ENCODE measurements around the gene CACNA1C.

Gene CACNA1C

DNA sequence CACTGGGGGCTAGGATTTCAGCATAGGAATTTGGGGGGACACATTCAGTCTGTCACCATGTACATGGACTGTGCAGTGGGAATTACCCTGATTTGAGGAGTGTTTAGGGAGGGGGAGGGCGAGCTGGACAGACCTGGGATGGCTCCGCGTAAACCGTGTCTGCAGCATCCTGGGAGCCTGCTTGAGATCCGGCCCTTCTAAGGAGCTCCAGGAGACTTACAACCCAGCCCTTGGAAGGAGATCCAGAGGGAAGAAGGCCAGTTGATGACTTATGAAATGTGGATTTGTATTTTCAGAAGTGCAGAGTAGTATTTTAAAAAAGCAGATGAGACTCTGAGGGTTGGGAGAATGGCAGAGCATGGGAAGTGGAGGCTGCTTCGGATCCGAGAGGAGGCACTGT is 153.2 kb downstream of the CACNA1C start:
- no peak for DNase-seq (ENCODE audit: low read depth)

DNA sequence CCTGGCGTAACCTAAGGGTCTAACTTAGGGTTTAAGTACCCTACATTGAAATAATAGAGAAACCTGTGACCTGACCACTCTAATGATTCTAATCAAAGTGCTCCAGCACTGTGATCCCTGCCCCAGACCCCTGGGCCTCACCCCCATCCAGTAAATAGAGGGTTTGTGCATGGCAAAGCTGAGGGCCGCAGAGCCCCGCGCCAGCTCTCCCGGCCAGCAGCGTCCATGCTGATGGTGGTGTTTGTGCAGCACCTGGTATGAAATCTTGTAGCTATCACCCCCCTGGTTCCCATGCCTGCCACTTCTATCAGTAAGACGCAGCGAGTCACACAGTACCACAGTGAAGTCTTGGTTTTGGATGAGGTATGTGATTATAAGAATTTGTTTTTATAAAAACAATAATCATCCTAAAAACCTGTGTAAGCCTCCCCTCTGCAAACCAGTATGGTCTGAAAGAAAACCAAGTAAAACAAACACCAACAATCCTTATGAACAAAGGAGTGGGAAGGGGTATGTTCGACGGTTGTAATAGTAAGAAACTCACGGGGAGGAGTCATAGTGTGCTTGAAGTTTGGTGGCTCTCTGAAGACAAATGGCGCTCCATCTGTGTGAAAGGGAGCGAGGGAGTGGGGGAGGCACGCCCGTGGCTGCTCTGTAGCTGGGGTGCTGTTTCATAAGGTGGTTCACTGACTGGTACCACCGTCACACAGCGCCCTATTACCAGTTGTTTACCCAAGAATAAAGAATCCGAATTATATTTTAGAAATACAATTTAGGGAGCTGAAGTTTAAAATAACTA is 156.2 kb downstream of the CACNA1C start:
- no peak for DNase-seq (ENCODE audit: low read depth)

DNA sequence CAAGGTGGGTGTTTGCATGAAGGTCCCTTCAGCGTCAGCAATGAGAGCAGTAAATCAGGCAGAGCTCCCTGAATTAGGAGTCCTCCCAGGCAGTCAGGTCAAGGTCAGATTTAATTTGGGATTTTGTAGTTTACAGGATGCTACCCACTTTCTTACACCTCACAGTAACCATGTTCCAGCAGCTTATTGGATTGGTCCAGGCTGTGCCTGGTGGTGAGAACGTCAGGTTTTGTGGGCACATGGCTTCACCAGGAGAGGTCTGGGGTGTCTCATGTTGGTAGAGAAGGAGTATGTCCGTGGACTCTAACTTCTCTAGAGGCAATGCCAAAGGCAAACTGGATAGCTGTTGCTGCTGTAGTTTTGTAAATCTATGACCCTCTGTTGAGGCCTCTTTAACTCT is 158.3 kb downstream of the CACNA1C start:
- DNase-seq (ENCODE audit: low read depth) = no peak

DNA sequence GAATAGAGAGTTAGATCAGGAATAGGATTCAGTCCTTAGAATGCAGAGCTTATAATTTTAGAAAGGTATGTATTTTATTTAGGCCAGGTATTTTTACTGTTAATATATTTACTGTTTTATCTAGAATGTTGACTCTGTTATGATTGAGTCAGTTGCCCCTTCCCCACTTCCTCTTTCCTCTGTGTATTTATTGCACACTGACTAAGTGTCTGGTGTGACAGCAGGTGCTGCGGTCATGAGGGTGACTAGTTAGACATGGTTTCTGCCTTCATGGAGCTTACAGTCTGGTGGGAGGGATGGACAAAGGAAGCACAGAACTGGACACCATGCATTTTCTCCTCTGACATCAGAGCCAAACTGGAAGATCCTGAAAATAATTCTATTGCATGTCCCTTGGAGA is 159.8 kb downstream of the CACNA1C start:
- no peak for DNase-seq (ENCODE audit: low read depth)

DNA sequence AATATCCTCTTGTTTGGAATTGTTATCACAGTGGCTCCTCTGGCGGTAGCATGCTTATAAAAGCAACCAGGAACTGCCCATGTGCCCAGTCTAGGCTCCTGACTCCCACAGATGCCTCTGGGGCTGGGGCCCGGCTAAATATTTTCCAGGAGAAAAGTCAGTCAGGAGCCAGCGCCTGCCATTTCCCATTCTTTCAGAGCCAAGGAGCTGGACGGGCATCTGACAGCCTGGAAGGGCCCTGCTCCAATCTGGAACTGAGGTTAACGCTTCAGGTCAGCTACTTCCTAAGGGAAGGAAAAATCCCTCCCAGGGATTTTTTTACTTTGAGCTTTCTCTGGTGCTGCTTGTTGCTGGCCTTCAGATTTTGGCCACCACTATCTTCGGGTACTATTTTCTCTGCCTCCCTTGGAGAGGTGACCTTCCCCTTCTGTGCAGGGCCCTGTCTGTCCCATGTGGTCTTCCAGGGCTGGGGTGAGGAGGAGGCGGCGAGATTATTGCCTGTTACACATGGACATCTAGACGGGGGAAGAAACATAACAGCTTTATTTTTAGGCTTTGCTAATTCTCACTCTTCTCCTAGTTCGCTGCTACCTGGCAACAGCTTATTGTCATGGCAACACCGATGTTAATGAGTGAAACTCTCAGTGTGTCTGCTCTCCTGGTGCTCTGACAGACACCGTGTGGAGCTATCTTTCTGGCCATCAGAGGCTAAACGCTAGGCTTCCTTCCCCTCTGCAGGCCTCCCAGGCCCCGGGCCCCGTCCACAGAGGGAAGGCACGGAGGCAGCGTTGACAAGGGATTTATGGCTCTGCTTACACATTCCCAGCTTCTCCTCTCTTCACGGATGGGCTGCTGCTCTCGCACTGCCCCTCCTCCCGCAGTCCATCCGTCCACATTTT is 160.4 kb downstream of the CACNA1C start:
- DNase-seq (ENCODE audit: low read depth) = no peak

DNA sequence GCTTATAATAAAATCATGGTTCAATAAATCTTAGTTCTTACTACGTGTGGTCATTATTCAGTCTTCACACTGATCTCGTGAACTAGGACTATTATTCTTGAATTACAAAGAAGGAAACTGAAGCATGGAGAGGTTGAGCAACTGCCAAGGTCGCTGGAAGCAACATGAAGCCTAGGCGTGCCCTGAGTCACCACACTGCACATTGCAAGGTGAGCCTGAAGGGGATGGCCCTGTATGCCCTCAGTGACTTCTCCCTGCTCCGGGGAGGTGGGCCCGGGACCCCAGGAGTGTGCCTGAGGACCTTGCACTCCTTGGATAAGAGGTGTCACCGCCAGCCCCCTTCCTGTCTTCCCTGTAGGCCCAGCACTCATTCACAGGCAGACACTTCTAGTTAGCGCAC is 161.6 kb downstream of the CACNA1C start:
- no peak for DNase-seq (ENCODE audit: low read depth)

DNA sequence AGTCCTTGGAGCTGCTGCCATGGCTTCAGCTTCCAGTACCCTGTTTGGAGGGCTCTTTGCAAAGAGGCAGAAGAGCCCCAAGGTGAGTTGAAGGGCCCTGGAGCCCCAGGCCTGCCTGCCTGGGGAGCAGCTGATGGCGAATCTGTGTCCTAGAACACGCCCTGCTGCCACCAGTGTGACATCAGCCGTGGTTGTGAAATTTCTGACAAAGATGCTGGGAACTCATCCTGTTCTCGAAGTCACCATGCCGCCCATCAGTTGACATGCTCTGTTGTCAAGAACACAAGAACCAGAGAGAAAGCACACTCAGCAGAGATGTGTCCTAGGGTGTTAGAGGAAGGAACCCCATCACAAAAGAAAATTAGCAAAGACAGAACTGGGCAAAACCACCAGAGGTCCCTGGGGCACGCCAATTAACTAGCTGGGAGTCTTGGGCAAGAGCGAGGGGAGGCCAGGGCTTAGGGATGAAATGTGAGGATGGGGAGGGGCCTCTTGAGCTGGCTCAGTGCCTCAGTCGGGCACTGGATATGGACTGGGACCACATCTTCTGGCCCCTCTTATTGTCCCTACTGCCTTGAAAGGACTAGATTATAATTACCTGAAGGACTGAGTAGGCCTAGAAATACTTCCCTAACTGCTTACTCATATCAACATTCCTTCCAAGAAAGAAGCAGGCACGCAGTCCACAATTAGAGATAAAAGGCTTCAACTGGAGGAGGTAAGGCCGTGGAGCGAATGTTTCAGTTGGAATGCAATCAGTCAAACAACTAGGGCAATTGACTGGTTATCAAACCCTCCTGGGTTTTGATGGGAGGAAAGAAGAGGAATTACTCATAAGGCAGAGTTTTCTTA is 163.1 kb downstream of the CACNA1C start:
- DNase-seq (ENCODE audit: low read depth) = no peak

DNA sequence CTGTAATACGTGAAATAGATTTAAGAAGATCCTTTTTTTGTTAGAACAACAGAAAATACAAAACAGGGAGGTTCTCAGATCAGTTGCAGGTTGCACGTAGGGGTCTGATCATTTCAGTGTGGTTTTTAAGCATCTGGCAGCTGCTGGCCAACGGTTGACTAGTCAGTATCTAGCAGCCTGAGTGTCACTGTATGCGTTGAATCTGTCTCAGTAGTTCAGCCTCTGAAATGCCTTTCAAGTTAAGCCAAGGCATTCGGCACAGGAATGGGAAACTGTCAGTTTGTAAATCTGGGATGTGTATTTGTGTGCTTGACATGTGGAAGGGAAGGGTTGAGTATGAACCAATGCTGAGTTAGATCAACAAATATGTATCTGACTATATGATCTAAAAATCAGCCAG is 165.9 kb downstream of the CACNA1C start:
- DNase-seq (ENCODE audit: low read depth) = no peak

DNA sequence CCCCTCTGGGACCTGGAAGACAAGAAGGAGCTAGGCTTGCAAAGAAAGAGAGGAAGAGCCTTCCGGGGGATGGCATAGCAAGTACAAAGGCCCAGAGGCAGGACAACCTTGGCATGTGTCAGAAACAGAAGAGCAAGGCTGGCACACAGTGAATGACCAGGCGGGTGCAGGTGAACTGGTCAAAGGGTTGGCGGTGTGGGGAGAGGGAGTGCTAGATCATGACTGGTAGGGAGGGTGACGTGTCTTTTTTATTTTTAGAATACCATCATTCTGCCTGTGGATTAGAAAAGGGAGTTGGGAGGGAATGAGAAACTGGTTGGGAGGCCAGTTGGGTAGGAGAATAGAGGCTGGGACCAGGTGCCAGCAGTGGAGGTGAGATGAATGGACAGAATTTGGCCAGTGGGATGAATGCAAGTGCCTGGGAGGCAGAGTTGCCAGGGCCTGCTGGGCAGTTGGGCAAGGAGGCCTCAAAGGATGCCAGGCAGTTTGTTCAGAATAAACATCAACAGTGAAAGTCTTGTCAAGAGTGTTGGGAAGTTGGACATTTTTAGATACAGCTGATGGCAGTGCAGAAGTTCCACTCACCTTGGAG is 168.3 kb downstream of the CACNA1C start:
- DNase-seq (ENCODE audit: low read depth) = no peak

DNA sequence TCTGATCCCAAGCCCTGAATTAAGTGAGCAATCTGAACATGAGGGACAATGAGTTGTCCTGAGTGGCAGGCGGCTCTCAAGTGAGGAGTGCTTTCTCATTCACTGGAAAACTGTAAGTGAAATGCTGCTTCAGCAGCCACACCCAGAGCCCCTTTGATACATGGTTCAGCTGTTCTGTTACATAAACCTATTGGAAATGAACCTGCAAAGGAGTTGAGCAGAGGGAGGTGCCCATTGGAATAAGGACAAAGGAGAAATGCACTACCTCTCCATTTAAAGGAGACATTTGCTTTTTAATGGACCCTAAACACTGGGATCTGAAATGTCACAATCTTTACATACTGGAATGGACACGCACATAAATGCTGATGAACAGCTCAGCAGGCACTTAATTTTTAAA is 169.9 kb downstream of the CACNA1C start:
- no peak for DNase-seq (ENCODE audit: low read depth)

DNA sequence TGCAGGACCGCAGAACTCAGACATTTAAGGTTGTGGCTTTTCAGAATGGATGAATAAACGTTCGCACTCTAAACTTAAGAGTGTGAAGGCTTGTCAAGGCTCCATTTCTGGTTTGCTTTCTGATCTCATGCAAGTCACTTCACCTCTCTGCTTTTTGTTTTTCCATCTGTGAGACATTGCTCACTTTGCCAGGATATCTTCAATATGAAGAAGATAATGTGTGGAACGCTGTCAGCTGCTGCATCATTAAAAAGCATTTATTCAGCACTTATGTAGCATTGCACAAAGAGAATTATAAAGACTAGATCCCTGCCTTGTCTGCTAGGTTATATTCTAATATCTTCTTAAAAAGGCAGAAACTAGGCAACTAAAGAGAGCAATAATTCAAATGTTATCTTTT is 172.2 kb downstream of the CACNA1C start:
- DNase-seq (ENCODE audit: low read depth) = no peak

DNA sequence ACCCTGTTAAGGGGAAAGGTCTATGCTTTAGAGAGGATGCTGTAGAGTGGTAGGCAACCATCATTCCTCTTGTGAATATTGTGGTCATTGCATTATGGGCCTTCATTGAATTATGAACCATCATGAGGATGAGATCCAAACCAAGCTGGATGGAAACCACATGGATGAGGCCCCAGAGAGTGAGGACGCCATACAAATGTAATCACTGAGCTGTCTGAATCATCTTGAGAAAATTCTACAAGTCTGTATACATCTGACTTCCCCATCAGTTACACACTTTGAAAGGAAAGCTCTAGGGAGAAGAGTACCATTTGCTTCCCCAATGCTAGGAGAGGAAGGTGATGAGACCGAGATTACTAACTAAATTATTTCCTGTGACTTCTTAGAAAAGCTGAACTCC is 172.9 kb downstream of the CACNA1C start:
- no peak for DNase-seq (ENCODE audit: low read depth)

DNA sequence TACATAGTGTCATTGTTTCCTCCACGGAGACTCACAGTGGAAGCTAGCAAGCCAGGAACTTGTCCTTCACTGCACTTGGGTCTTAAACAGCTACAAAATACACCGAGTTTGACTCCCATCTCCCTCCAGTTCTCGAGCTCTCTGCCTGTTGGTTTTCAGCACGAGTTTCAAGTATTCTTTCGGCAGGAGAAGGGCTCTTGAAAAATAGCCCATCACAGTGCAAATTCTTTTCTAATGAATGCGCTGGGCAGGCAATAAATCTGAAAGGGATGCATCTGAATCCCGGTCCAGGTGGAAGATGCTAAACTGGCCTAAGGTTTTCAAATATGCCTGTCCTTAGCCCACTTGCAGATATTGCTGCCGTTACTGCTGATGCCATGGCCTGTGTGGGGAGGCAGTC is 173.9 kb downstream of the CACNA1C start:
- DNase-seq (ENCODE audit: low read depth) = no peak

DNA sequence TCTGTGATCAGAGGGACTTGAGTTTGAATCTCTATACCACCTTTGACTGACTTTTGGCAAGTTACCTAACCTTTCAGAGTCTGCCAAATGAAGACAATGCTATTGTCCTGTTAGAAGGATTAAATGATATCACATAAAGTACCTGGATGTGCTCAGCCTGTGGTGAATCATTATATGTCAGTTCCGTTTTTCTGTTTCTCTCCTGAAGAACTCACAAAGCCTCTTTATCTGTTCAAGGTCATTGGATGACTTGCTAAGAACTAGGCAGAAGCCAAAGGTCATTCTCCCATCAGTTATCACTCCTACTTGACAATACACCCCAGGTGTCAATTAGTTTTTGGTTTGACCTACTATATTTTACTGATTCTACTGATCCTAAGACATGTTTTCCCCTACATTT is 174.6 kb downstream of the CACNA1C start:
- no peak for DNase-seq (ENCODE audit: low read depth)

DNA sequence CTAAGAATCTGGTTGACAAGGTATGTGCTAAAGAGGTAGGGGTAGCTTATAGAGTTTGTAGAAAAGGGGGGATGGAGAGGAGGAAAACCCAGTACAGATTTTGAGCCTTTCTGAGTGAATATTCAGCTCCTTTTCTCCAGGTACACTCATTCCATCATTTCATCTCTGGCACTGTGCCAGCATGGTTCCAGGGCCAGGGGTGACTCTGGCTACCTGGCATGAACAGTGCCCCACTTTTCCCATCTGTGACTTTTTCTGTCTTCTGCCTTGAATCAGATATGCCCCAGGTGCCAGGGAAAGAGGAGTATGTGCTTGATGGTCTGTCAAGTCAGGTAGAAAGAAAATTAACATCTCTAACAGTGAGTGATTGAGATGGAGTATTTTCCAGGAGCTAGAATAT is 175.7 kb downstream of the CACNA1C start:
- no peak for DNase-seq (ENCODE audit: low read depth)

DNA sequence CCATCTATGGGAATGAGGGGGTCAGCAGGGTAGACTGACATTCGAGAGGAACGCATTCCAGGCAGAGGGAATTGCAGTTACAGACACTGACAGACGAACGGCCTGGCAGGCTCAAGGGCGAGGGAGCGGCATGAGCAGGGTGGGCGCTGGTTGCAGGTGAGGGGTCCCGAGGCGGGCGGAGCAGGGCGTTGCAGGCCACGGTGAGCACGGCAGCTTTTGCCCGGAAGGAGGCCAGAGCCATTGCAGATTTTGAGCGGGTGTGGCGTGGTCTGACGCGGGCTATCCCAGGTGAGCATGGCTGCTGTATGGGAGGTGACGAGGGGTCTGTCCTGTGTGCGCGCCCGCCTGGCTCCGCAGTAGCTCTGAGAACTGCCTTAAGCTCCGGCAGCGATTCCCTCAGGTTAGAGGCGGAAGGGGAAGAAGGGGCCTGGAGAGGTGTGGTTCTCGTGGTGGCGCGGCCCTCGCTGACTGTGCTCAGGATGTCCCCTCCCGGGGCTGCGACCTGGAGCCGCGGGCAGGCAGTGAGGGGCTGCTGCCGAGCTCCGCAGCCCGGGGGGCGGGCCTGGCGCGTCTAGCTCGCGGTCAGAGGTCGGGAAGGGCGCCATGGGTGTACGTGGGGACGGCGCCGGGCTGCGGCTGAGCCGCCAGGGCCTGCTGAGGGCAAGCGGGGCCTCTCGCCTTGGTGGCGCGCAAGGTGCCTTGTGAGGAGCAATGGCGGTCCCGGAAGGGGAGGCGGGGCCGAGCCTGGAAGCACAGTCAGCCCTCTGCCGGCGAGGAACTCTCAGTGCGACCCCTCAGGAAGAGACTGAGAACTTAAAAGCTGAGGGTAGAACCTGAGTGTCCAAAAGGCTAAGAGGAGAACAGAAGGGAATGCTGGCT is 177.1 kb downstream of the CACNA1C start:
- DNase-seq (ENCODE audit: low read depth) = no peak

DNA sequence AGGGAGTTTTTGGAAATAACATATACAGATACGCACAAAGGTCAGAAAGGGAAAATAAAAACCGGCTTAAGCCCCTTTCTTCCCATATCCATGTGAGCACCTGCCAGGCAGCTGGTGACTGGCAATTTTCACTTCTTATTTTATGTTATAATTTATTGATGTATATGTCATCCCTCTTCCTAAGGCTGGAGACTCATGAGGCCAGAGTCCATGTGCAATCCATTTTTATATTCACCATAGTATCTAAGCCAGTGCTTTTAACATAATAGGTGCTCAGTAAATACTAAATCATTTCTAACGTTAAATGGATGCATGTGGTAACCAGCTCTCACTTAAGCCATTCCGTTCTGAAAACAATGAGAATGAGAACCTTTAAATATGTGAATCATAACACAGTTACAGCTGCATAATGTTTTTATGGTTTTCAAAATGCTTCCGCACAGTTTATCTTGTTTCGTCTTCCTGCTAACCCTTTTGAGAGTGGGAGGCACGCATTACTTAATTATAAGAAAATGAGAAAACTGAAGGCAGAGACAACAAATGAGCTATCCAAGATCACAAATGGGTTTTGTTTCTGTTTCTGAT is 178.3 kb downstream of the CACNA1C start:
- DNase-seq (ENCODE audit: low read depth) = no peak

DNA sequence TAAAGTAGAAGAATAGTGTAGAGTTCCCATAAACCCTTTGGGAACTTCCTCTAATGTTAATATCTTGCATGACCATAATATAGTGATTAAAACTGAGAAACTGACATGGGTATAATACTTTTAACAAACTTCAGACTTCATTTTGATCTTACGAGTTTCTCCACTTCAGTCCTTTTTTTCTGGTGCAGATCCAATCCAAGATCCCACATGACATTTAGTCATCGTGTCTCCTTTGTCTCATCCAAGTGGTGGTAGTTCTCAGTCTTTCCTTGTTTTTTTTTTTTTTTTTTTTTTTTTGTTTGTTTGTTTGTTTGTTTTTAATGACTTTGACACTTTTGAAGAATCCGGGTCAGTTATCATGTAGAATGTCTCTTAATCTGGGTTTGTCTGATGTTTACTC is 179.2 kb downstream of the CACNA1C start:
- no peak for DNase-seq (ENCODE audit: low read depth)

DNA sequence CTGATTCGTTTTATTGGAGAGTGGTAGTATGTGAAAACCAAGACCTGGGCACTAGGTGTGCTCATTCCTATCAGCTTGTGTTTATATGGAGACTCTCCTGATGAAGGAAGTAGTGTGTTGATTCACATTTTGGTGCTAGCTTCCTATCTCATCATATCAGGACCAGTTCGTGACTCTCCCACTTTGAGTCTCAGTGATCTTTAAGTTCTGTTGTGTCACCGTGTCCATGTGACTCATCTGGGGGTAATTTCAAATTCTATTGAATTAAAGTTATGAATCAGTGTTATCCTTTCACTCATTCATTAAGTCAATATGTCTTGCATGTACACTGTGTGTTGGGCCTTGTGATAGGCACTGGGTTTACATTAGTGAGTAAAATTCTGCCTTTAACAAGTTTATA is 180.2 kb downstream of the CACNA1C start:
- no peak for DNase-seq (ENCODE audit: low read depth)

DNA sequence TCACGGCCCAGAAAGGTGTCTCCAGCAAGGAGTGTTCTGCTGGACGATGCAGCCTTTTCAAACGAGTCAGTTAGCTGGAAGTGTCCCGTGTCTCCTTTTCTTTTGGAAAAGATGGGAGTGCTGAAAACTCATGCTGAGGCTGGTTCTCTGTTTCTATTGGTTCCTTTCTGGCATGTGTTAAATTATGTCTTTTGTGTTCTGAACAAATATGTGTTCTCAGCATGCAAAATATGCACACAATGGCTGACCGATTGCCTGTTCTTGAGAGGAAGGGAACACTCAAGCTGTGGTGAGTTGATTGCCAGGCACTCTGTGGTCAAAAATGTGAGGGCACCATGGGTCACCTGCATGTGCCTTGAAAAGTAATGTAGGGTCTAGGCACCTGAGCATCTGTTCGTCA is 181.3 kb downstream of the CACNA1C start:
- DNase-seq (ENCODE audit: low read depth) = no peak
